IPS DF 6.9 (cell line): ENCODE data around the gene CTDNEP1.
"Not testable (repeated sequence)": the region's sequence is repeated elsewhere in the genome, so short reads cannot be mapped to it uniquely, and the experiment has no call there.

Experiments
- DNase-seq: peaks from one replicate; pipeline ENCODE4 v3.0.0-alpha.2; 2013; ENCODE audit warnings: low read depth, low spot score
- H3K27ac ChIP-seq: one replicate; pipeline ENCODE4 v1.5.1; 2013; ENCODE audit warnings: low read length, control low read depth
- H3K27me3 ChIP-seq: 2 replicates; pipeline ENCODE4 v1.6.1; 2013; ENCODE audit warnings: mild to moderate bottlenecking, low read length; ENCODE audit not compliant: control insufficient read depth, insufficient read depth
- H3K36me3 ChIP-seq: 2 replicates; pipeline ENCODE4 v1.6.1; 2013; ENCODE audit warnings: low read length; ENCODE audit not compliant: control insufficient read depth, insufficient read depth
- H3K4me1 ChIP-seq: 2 replicates; pipeline ENCODE4 v1.6.1; 2013; ENCODE audit warnings: low read length; ENCODE audit not compliant: control insufficient read depth, insufficient read depth
- H3K4me3 ChIP-seq: 2 replicates; pipeline ENCODE4 v1.5.1; 2013; ENCODE audit warnings: mild to moderate bottlenecking, low read length
- H3K9me3 ChIP-seq: 2 replicates; pipeline ENCODE4 v1.6.1; 2013; ENCODE audit warnings: low read length, inconsistent platforms; ENCODE audit not compliant: control insufficient read depth, insufficient read depth
- WGBS: extraction: QIAGEN DNeasy Blood & Tissue Kit; methylation state at CpG from one replicate; pipeline ENCODE4 v1.1.7; 2013; ENCODE audit warnings: mixed read lengths, missing lambda C conversion rate; ENCODE audit not compliant: insufficient read length, insufficient coverage; 5-methylcytosine and 5-hydroxymethylcytosine counted together

Gene CTDNEP1

GRCh38 chr17:7246779-7247178 lies 4.8 kb downstream of the CTDNEP1 start:
- no CpG with 5 or more reads among the region's 5 CpGs for WGBS
- Histone ChIP-seq H3K27me3 (no peaks in the 10 kb centered on the region), H3K4me1 (no peaks in the 10 kb centered on the region), H3K27ac (no peak overlapping the region), H3K9me3 (no peaks in the 10 kb centered on the region), H3K4me3 (no peak overlapping the region), H3K36me3 (peaks cover 4% of the 10 kb centered on the region; the same call in 1 of the 2 replicates)
- no peak for DNase-seq

GRCh38 chr17:7243838-7244237 lies 7.7 kb downstream of the CTDNEP1 start:
- DNase-seq, H3K27ac ChIP-seq, H3K4me1 ChIP-seq, H3K27me3 ChIP-seq, H3K4me3 ChIP-seq, H3K9me3 ChIP-seq, H3K36me3 ChIP-seq: not testable (repeated sequence)
- WGBS, result no CpG with 5 or more reads among the region's 10 CpGs

- H3K4me1 ChIP-seq, result no peaks in the 10 kb centered on the region; the same call in 1 of the 2 replicates
- H3K9me3 ChIP-seq, result no peaks in the 10 kb centered on the region
- peak overlapping the region; percentile 13; the same call in 1 of the 2 replicates for H3K4me3 ChIP-seq
- H3K27ac ChIP-seq, result no peak overlapping the region
- peaks cover 4% of the 10 kb centered on the region; the same call in 1 of the 2 replicates for H3K36me3 ChIP-seq
- no peaks in the 10 kb centered on the region for H3K27me3 ChIP-seq
- DNase-seq, result no peak
- WGBS, result no CpG with 5 or more reads among the region's 2 CpGs
Measured at GRCh38 chr17:7243453-7243729, 8.1 kb downstream of the CTDNEP1 start.

- WGBS, result no CpG with 5 or more reads among the region's 49 CpGs
Measured at GRCh38 chr17:7242717-7243452, 8.6 kb downstream of the CTDNEP1 start.

GRCh38 chr17:7241783-7242716 lies 9.5 kb downstream of the CTDNEP1 start, which contains the start of gene GABARAP:
Gene GABARAP (minus strand): TSS chr17:7242449. CDS start chr17:7242330, 119 bp downstream.
- WGBS, result no CpG with 5 or more reads among the region's 62 CpGs
- Histone ChIP-seq H3K4me3 (peak within 1 kb of the TSS; percentile 84), H3K4me1 (no peaks in the 10 kb centered on the region; the same call in 1 of the 2 replicates), H3K36me3 (peaks cover 4% of the 10 kb centered on the region; the same call in 1 of the 2 replicates), H3K27ac (no peak within 1 kb of the TSS), H3K9me3 (no peaks in the 10 kb centered on the region), H3K27me3 (no peaks in the 10 kb centered on the region)
- no peak for DNase-seq

More at GRCh38 chr17:7242717-7243452, 8.6 kb downstream of the CTDNEP1 start:
- H3K27ac ChIP-seq, result no peak overlapping the region
- peak overlapping the region; percentile 84; the same call in 1 of the 2 replicates for H3K4me3 ChIP-seq
- no peak for DNase-seq
- peaks cover 4% of the 10 kb centered on the region; the same call in 1 of the 2 replicates for H3K36me3 ChIP-seq
- H3K9me3 ChIP-seq, result no peaks in the 10 kb centered on the region
- H3K27me3 ChIP-seq, result no peaks in the 10 kb centered on the region
- no peaks in the 10 kb centered on the region; the same call in 1 of the 2 replicates for H3K4me1 ChIP-seq

GRCh38 chr17:7241090-7241733 lies 10.3 kb downstream of the CTDNEP1 start:
- H3K4me3 ChIP-seq, result peak overlapping the region; percentile 84; the same call in 1 of the 2 replicates
- H3K36me3 ChIP-seq, result peaks cover 11% of the 10 kb centered on the region
- no peak overlapping the region for H3K27ac ChIP-seq
- DNase-seq, result no peak
- H3K27me3 ChIP-seq, result no peaks in the 10 kb centered on the region
- H3K9me3 ChIP-seq, result no peaks in the 10 kb centered on the region
- H3K4me1 ChIP-seq, result no peaks in the 10 kb centered on the region; the same call in 1 of the 2 replicates
- no CpG with 5 or more reads among the region's 9 CpGs for WGBS

GRCh38 chr17:7240375-7240774 lies 11.2 kb downstream of the CTDNEP1 start:
- Histone ChIP-seq H3K27ac (no peak overlapping the region), H3K36me3 (peaks cover 19% of the 10 kb centered on the region)
- WGBS, result no CpG with 5 or more reads among the region's 4 CpGs

GRCh38 chr17:7239091-7240027 lies 12.2 kb downstream of the CTDNEP1 start, which contains the start of gene PHF23:
Gene PHF23 (minus strand): TSS chr17:7239457. CDS start chr17:7239279, 178 bp downstream.
- WGBS, result no CpG with 5 or more reads among the region's 72 CpGs
- Histone ChIP-seq H3K9me3 (no peaks in the 10 kb centered on the region), H3K36me3 (peaks cover 20% of the 10 kb centered on the region), H3K27me3 (no peaks in the 10 kb centered on the region), H3K4me1 (peaks cover 2% of the 10 kb centered on the region; the same call in 1 of the 2 replicates), H3K27ac (no peak within 1 kb of the TSS), H3K4me3 (peak within 1 kb of the TSS; percentile 95)
- DNase-seq, result peak; percentile 99

More at GRCh38 chr17:7240375-7240774, 11.2 kb downstream of the CTDNEP1 start:
- Histone ChIP-seq H3K9me3 (no peaks in the 10 kb centered on the region), H3K4me3 (no peak overlapping the region), H3K4me1 (no peaks in the 10 kb centered on the region; the same call in 1 of the 2 replicates), H3K27me3 (no peaks in the 10 kb centered on the region)
- DNase-seq, result no peak

GRCh38 chr17:7238420-7239090 lies 13.0 kb downstream of the CTDNEP1 start:
- no peak for DNase-seq
- no peak overlapping the region for H3K27ac ChIP-seq
- WGBS, result no CpG with 5 or more reads among the region's 39 CpGs
- H3K4me1 ChIP-seq, result peaks cover 2% of the 10 kb centered on the region; the same call in 1 of the 2 replicates
- peak overlapping the region; percentile 95 for H3K4me3 ChIP-seq
- peaks cover 16% of the 10 kb centered on the region for H3K36me3 ChIP-seq
- H3K27me3 ChIP-seq, result no peaks in the 10 kb centered on the region
- H3K9me3 ChIP-seq, result no peaks in the 10 kb centered on the region
